Mammary epithelial cell (primary cell): ENCODE results near the gene DERL2.

Source experiments
- EZH2 ChIP-seq: IDR thresholded peaks from 2 replicates; pipeline ENCODE4 v1.6.1; 2012; ENCODE audit warnings: low read length, inconsistent platforms, borderline replicate concordance
- TF ChIP-seq, protein P1 (sequence below), 2 donors: IDR thresholded peaks in 1 of 2; conservative IDR thresholded peaks in 1 of 2; 2 replicates each; pipeline ENCODE4 v1.5.1; 2011 to 2012; ENCODE audit warnings: inconsistent platforms in 2 of 2, low read length in 2 of 2, mild to moderate bottlenecking in 2 of 2, control low read depth in 1 of 2, low read depth in 1 of 2; ENCODE audit not compliant: insufficient read depth in 1 of 2; ENCODE audit errors: extremely low read depth in 1 of 2

DNA sequence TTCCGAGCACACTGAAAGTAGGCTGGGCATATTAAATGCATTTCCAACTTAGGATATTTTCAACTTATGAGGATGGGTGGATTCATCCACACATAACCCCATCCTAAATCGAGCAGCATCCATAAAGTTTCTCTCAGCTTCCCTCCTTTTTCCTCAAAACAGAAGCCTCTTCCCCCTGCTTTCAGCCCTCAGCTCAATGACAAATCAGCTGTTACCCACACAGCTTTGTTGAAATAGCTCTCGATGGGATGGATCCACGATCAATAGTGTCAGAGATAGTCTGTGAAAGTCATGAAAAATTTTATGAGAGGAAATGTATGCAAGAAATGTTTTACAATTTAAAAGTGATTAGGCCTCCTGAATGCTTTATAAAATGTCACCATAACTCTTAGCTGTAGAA lies 19.7 kb downstream of the DERL2 start:
- TF ChIP-seq, protein P1, sequence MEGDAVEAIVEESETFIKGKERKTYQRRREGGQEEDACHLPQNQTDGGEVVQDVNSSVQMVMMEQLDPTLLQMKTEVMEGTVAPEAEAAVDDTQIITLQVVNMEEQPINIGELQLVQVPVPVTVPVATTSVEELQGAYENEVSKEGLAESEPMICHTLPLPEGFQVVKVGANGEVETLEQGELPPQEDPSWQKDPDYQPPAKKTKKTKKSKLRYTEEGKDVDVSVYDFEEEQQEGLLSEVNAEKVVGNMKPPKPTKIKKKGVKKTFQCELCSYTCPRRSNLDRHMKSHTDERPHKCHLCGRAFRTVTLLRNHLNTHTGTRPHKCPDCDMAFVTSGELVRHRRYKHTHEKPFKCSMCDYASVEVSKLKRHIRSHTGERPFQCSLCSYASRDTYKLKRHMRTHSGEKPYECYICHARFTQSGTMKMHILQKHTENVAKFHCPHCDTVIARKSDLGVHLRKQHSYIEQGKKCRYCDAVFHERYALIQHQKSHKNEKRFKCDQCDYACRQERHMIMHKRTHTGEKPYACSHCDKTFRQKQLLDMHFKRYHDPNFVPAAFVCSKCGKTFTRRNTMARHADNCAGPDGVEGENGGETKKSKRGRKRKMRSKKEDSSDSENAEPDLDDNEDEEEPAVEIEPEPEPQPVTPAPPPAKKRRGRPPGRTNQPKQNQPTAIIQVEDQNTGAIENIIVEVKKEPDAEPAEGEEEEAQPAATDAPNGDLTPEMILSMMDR (conservative IDR thresholded peaks at IDR 0.05 in 1 of 2, IDR thresholded peaks at IDR 0.05 in 1 of 2; ENCODE audit: extremely low read depth in 1 of 2, insufficient read depth in 1 of 2, low read depth in 1 of 2, low read length in 2 of 2), result no peak
- TF ChIP-seq EZH2, result no peak
